Bronchial epithelial cell (primary cell): ENCODE data around the gene FCGR1A. TPM values are rescaled to one million over a fixed set of nuclear protein-coding genes. Genes with fewer than 3 reads are reported as not detected.
"Not testable (repeated sequence)": the region's sequence is repeated elsewhere in the genome, so short reads cannot be mapped to it uniquely, and the experiment has no call there.

Source experiments
- DNase-seq: peaks from one replicate; pipeline ENCODE4 v3.0.0-alpha.2; 2010; ENCODE audit warnings: low read depth
- FAIRE-seq: peaks from 2 replicates; lab custom pipeline; 2011; peaks lifted over from hg19 to GRCh38; lab: Jason Lieb, UNC
- H3K27me3 ChIP-seq: 2 replicates; pipeline ENCODE4 v1.5.1; 2011; ENCODE audit warnings: low read length; ENCODE audit not compliant: control insufficient read depth, insufficient read depth
- H3K36me3 ChIP-seq: 2 replicates; pipeline ENCODE4 v1.5.1; 2011; ENCODE audit warnings: low read length; ENCODE audit not compliant: control insufficient read depth, insufficient read depth
- H3K4me3 ChIP-seq: 2 replicates; pipeline ENCODE4 v1.5.1; 2011; ENCODE audit warnings: mild to moderate bottlenecking, low read depth, low read length, control low read depth
- total RNA-seq: library from RNA; depleted of rRNA; stranded (reverse); fragments of >200 nt; gene quantifications from 2 replicates; pipeline ENCODE4 v1.2.1, GENCODE V29; 2014
- TF ChIP-seq, protein P1 (sequence below): IDR thresholded peaks from 2 replicates; pipeline ENCODE4 v1.5.1; 2011; ENCODE audit warnings: mild to moderate bottlenecking, moderate library complexity, low read length, control low read depth, inconsistent platforms; ENCODE audit not compliant: insufficient read depth, severe bottlenecking

FCGR1A gene
- total RNA-seq, 1 donor from 2014 or later, result not detected

DNA sequence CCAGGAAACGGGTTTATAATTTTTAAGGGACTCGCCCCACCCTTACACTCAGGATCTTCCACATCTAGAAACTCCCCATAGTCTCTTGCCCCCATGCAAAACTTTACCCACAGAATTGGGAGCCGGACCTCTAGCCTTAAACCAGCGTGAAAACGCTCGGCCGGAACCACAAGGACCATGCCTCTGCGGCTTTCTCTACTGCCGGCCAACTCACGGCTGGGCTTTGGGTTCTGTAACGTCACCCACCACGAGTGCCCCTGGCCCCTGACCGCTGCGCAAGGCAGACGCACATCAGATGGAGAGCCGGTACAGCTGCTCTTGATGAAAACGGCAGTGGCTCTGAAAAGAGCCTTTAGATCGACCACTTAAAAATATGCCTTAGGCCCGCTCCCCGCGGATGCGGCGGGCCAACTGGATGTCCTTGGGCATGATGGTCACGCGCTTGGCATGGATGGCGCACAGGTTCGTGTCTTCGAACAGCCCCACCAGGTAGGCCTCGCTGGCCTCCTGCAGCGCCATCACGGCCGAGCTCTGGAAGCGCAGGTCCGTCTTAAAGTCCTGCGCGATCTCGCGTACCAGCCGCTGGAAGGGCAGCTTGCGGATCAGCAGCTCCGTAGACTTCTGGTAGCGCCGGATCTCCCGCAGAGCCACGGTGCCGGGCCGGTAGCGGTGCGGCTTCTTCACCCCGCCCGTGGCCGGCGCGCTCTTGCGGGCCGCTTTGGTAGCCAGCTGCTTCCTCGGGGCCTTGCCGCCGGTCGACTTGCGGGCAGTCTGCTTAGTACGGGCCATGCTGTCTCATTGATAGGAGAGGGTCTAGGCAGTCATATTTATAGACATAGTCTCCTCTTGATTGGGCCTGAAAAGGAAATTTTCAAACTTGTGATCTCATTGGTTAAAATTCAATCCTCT lies 30.7 kb downstream of the FCGR1A start:
- H3K36me3 ChIP-seq, H3K27me3 ChIP-seq, FAIRE-seq: not testable (repeated sequence)
- TF ChIP-seq, protein P1, sequence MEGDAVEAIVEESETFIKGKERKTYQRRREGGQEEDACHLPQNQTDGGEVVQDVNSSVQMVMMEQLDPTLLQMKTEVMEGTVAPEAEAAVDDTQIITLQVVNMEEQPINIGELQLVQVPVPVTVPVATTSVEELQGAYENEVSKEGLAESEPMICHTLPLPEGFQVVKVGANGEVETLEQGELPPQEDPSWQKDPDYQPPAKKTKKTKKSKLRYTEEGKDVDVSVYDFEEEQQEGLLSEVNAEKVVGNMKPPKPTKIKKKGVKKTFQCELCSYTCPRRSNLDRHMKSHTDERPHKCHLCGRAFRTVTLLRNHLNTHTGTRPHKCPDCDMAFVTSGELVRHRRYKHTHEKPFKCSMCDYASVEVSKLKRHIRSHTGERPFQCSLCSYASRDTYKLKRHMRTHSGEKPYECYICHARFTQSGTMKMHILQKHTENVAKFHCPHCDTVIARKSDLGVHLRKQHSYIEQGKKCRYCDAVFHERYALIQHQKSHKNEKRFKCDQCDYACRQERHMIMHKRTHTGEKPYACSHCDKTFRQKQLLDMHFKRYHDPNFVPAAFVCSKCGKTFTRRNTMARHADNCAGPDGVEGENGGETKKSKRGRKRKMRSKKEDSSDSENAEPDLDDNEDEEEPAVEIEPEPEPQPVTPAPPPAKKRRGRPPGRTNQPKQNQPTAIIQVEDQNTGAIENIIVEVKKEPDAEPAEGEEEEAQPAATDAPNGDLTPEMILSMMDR, result peak; percentile 6
- peak; percentile 76 for DNase-seq
- H3K4me3 ChIP-seq, result peak overlapping the region; percentile 45

DNA sequence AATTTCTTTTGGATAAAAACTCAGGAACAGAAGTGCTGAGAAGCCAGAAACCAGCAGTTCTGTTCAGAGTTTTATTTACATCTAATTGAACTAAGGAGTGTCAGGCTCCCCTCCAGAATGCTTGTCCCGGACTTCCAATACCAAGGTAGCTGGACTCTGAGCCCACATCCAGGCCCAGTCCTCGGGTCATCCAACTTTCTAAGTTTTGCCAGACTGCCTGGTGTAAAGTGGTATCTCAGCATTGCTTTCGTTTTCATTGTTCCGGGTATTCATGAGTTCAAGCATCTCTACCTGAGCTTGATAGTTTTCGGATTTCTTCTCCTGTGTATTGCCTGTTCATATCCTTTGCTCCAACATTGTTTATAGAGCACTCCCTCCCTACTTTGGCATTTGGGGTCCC lies 37.9 kb downstream of the FCGR1A start:
- DNase-seq, H3K4me3 ChIP-seq, FAIRE-seq, H3K36me3 ChIP-seq, H3K27me3 ChIP-seq: not testable (repeated sequence)

DNA sequence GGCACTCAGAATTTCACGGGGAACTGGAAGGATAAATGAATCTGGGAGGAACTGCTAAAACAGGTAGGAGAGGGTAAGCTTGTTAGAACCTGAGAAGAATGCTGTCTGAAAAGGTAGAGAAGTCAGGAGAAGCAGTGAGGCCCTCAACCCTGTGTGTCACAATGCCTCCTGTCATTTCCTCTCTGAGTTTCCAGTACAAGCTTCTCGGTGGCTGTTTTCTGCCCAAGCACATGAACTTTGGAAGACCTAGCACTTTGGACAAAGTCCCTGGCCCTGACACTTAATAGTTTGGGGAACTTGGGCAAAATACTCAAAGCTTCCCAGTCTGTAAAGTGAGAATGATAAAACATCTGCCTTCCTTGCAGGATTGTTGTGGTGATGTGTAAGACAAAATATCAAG lies 44.1 kb downstream of the FCGR1A start:
- not testable (repeated sequence) for H3K27me3 ChIP-seq, H3K36me3 ChIP-seq, DNase-seq, H3K4me3 ChIP-seq, FAIRE-seq

DNA sequence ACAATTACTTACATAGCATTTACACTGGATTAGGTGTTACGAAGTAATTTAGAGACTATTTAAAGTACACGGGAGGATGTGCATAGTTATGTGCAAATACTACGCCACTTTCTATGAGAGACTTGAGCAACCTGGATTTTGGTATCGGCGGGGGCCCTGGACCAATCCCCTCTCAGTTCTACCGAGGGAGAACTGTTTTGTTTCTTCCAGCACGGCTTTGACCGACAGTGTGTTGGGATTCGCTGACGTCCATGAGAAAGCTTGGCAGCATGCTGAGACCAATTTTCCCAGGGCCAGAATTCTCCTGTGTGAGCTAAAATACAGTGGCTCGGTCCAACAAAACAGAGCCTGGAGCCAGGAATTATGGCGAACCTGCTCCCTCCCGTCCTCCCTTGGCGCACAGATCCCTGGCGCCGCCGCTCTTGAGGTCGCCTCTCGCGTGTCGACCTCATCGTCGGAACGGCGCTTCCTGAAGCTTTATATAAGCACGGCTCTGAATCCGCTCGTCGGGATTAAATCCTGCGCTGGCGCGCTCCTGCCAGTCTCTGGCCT lies 49.3 kb downstream of the FCGR1A start:
- not testable (repeated sequence) for H3K36me3 ChIP-seq, FAIRE-seq, DNase-seq, H3K27me3 ChIP-seq, H3K4me3 ChIP-seq

DNA sequence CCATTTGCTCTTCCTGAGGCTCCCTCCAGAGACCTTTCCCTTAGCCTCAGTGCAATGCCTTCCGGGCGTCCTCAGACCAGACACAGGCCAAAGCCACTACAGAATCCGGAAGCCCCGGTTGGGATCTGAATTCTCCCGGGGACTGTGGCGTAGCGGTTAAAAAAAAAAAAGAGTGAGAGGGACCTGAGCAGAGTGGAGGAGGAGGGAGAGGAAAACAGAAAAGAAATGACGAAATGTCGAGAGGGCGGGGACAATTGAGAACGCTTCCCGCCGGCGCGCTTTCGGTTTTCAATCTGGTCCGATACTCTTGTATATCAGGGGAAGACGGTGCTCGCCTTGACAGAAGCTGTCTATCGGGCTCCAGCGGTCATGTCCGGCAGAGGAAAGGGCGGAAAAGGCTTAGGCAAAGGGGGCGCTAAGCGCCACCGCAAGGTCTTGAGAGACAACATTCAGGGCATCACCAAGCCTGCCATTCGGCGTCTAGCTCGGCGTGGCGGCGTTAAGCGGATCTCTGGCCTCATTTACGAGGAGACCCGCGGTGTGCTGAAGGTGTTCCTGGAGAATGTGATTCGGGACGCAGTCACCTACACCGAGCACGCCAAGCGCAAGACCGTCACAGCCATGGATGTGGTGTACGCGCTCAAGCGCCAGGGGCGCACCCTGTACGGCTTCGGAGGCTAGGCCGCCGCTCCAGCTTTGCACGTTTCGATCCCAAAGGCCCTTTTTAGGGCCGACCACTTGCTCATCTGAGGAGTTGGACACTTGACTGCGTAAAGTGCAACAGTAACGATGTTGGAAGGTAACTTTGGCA lies 50.0 kb downstream of the FCGR1A start:
- H3K27me3 ChIP-seq, FAIRE-seq, H3K36me3 ChIP-seq, DNase-seq, H3K4me3 ChIP-seq: not testable (repeated sequence)

DNA sequence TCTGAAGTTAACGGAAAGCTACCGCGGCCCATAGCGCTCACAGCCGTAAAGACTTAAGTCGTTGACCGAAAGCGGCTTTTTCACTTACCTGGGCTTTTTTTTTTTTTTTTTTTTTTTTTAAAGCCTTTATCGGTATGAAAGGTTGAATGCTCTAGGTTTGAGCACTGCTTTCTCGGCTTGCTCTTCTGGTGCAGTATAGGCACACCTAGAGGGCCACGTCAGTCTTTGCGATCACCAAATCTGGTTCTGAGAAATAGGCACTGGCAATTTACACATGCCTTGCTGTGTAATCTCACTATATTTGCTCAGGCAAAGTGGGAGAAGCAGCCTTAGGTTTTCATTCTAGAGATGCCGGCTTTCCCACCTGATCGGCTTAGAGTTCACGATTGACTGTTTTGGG lies 50.6 kb downstream of the FCGR1A start:
- not testable (repeated sequence) for H3K27me3 ChIP-seq, H3K36me3 ChIP-seq, FAIRE-seq, DNase-seq, H3K4me3 ChIP-seq

DNA sequence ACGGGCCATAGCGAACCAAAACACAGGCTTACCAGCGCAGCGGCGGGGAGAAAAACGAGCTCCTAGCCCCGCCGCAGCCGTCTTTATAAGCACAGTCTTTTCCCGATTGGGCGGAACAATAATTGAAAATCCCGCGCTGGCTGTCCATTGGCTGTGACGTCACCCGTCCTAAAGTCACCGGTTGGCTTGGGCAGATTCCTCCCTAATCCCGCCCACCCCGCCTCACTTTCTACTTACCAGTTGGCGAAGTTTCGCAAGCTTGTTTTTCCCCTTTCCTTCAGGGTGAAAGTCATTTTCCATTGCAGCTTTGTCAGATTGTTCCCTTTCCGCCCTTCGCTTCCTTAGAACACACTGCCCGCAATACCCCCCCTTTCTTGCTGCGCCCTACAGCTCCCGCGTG lies 58.7 kb downstream of the FCGR1A start:
- H3K4me3 ChIP-seq, H3K36me3 ChIP-seq, DNase-seq, H3K27me3 ChIP-seq, FAIRE-seq: not testable (repeated sequence)

Other genes starting within 250 kb of the FCGR1A start
- not detected in 2 replicates for gene PPIAL4C, start 198.8 kb upstream of the FCGR1A start, total RNA-seq
- gene BOLA1, start 116.9 kb downstream of the FCGR1A start, total RNA-seq, result 17.6 and 22.9 TPM in 2 replicates
- 0.26 and 1.1 TPM in 2 replicates for gene SV2A, start 135.2 kb downstream of the FCGR1A start, total RNA-seq
- 7.4 and 10.4 TPM in 2 replicates for gene SF3B4, start 145.1 kb downstream of the FCGR1A start, total RNA-seq
- gene MTMR11, start 154.2 kb downstream of the FCGR1A start, total RNA-seq, result 1.1 and 2.0 TPM in 2 replicates
- 15.3 and 19.2 TPM in 2 replicates for gene OTUD7B, start 228.0 kb downstream of the FCGR1A start, total RNA-seq